G401.6 (cell line): ENCODE results near the gene UHMK1.
"Not testable (repeated sequence)": the region's sequence is repeated elsewhere in the genome, so short reads cannot be mapped to it uniquely, and the experiment has no call there.

ENCODE experiments used
- FAIRE-seq: peaks from 2 replicates; lab custom pipeline; 2012; peaks lifted over from hg19 to GRCh38; lab: Jason Lieb, UNC

Gene UHMK1

GRCh38 chr1:162497723-162498495 lies at the start of gene UHMK1:
Gene UHMK1, plus strand, starts transcription at chr1:162497818. Its CDS starts 183 bp downstream, at chr1:162498001.
- FAIRE-seq: no peak

- not testable (repeated sequence) for FAIRE-seq
Measured at GRCh38 chr1:162454361-162454760, 43.3 kb upstream of the UHMK1 start.

GRCh38 chr1:162456323-162456722 lies 41.3 kb upstream of the UHMK1 start:
- FAIRE-seq: no peak

GRCh38 chr1:162458236-162458635 lies 39.4 kb upstream of the UHMK1 start:
- FAIRE-seq: no peak

GRCh38 chr1:162462425-162462824 lies 35.2 kb upstream of the UHMK1 start:
- FAIRE-seq: not testable (repeated sequence)

- FAIRE-seq: no peak
Measured at GRCh38 chr1:162463021-162463420, 34.6 kb upstream of the UHMK1 start.

- FAIRE-seq: no peak
Measured at GRCh38 chr1:162466797-162467196, 30.8 kb upstream of the UHMK1 start.

GRCh38 chr1:162470216-162470615 lies 27.4 kb upstream of the UHMK1 start:
- FAIRE-seq: no peak

- FAIRE-seq: no peak
Measured at GRCh38 chr1:162471290-162471853, 26.2 kb upstream of the UHMK1 start.

GRCh38 chr1:162475089-162475488 lies 22.5 kb upstream of the UHMK1 start:
- FAIRE-seq: no peak

- no peak for FAIRE-seq
Measured at GRCh38 chr1:162475539-162476185, 22.0 kb upstream of the UHMK1 start.

GRCh38 chr1:162476620-162477019 lies 21.0 kb upstream of the UHMK1 start:
- FAIRE-seq: no peak

GRCh38 chr1:162485236-162485635 lies 12.4 kb upstream of the UHMK1 start:
- no peak for FAIRE-seq

GRCh38 chr1:162487241-162487640 lies 10.4 kb upstream of the UHMK1 start:
- FAIRE-seq: no peak

- no peak for FAIRE-seq
Measured at GRCh38 chr1:162488219-162488618, 9.4 kb upstream of the UHMK1 start.

GRCh38 chr1:162495531-162496233 lies 1.9 kb upstream of the UHMK1 start:
- not testable (repeated sequence) for FAIRE-seq

GRCh38 chr1:162497104-162497722 lies 405 bp upstream of the UHMK1 start:
- FAIRE-seq: no peak

GRCh38 chr1:162498496-162498810 lies 835 bp downstream of the UHMK1 start:
- FAIRE-seq: no peak

GRCh38 chr1:162500805-162501204 lies 3.2 kb downstream of the UHMK1 start:
- FAIRE-seq: no peak

GRCh38 chr1:162502077-162502476 lies 4.5 kb downstream of the UHMK1 start:
- FAIRE-seq: no peak

- FAIRE-seq: no peak
Measured at GRCh38 chr1:162502928-162503327, 5.3 kb downstream of the UHMK1 start.

GRCh38 chr1:162527314-162527713 lies 29.7 kb downstream of the UHMK1 start:
- no peak for FAIRE-seq
